HepG2 (cell line): ENCODE measurements around the gene CSNK1G3. TPM values are rescaled to one million over a fixed set of nuclear protein-coding genes. Genes with fewer than 3 reads are reported as not detected.

Source experiments
- ATAC-seq: fragments of 200-7000 bp; cut with Tn5 transposase; 3 replicates; pipeline ENCODE4 v1.9.1; 2020; ENCODE audit warnings: mild to moderate bottlenecking, moderate library complexity
- BruUV-seq: library from RNA; stranded (reverse); fragments of 400-500 nt; replicated peaks from 2 replicates; lab custom pipeline; 2021; lab: Mats Ljungman, UMichigan
- CTCF ChIA-PET: fragments of 300-600 bp; formaldehyde crosslinking; extraction: SDS; loops from one replicate; lab custom pipeline; 2021; ENCODE audit warnings: low total read pairs, inconsistent platforms, low intra/inter-chr PET ratio; lab: Yijun Ruan, JAX
- POLR2A ChIA-PET: fragments of 350-600 bp; sonication (Branson Sonifier 250); formaldehyde crosslinking; loops from one replicate; lab custom pipeline; 2020; ENCODE audit warnings: antibody characterized with exemption, inconsistent platforms; lab: Yijun Ruan, JAX
- DNase-seq: peaks from one replicate; pipeline ENCODE4 v3.0.0-alpha.2; 2015; ENCODE audit warnings: low spot score
- FAIRE-seq: peaks from 3 replicates; lab custom pipeline; 2011; peaks lifted over from hg19 to GRCh38; lab: Jason Lieb, UNC
- H2AFZ ChIP-seq: one replicate; pipeline ENCODE4 v1.6.1; 2011; ENCODE audit warnings: low read length, inconsistent platforms
- H3K27ac ChIP-seq: fragments of 300-600 bp; 3 replicates; pipeline ENCODE4 v1.8.0; 2011; ENCODE audit warnings: mixed run types, mild to moderate bottlenecking, mixed read lengths, low read length, inconsistent platforms; ENCODE audit not compliant: insufficient read depth; ENCODE audit errors: extremely low read length
- H3K27me3 ChIP-seq, 2 experiments: fragments of 200-600 bp in 1 of 2; 2 replicates in 1 of 2; 3 replicates in 1 of 2; pipeline versions ENCODE4 v1.6.0 to v1.8.0; 2011; ENCODE audit warnings: low read length in 2 of 2, mild to moderate bottlenecking in 2 of 2, moderate library complexity in 2 of 2, inconsistent platforms in 1 of 2; ENCODE audit not compliant: insufficient read depth in 2 of 2, control insufficient read depth in 1 of 2
- H3K36me3 ChIP-seq, 2 experiments: fragments of 200-600 bp in 1 of 2; replicated peaks in 1 of 2; 2 replicates in 1 of 2; 3 replicates in 1 of 2; pipeline versions ENCODE4 v1.5.1 to v1.8.0; 2011; ENCODE audit warnings: low read length in 2 of 2, inconsistent platforms in 1 of 2; ENCODE audit not compliant: insufficient read depth in 2 of 2, control insufficient read depth in 1 of 2
- H3K4me1 ChIP-seq: 2 replicates; pipeline ENCODE4 v1.5.1; 2012; ENCODE audit warnings: low read length, inconsistent platforms; ENCODE audit not compliant: insufficient read depth
- H3K4me2 ChIP-seq: 2 replicates; pipeline ENCODE4 v1.6.0; 2011; ENCODE audit warnings: low read depth, low read length, inconsistent platforms
- H3K4me3 ChIP-seq, 3 experiments: fragments of 200-600 bp in 1 of 3; sonication (generic), shearing (Covaris generic) in 1 of 3; replicated peaks in 1 of 3; 2 replicates each; pipeline ENCODE4 v1.5.1; 2011 to 2016; ENCODE audit warnings: low read length in 3 of 3, inconsistent platforms in 2 of 3, low read depth in 2 of 3, mild to moderate bottlenecking in 2 of 3, control low read depth in 1 of 3, mixed read lengths in 1 of 3; ENCODE audit not compliant: insufficient read depth in 1 of 3
- H3K79me2 ChIP-seq: one replicate; pipeline ENCODE4 v1.6.1; 2011; ENCODE audit warnings: low read length, inconsistent platforms; ENCODE audit not compliant: insufficient read depth
- H3K9ac ChIP-seq: 2 replicates; pipeline ENCODE4 v1.6.0; 2011; ENCODE audit warnings: mild to moderate bottlenecking, low read depth, low read length, inconsistent platforms; ENCODE audit not compliant: insufficient read depth
- H3K9me3 ChIP-seq: 2 replicates; pipeline ENCODE4 v1.5.1; 2012; ENCODE audit warnings: mild to moderate bottlenecking, low read length
- H4K20me1 ChIP-seq: 2 replicates; pipeline ENCODE4 v1.6.0; 2011; ENCODE audit warnings: inconsistent platforms, mild to moderate bottlenecking, low read length, moderate library complexity; ENCODE audit not compliant: insufficient read depth
- AHR ChIP-seq: IDR thresholded peaks from 2 replicates; pipeline ENCODE4 v1.6.1; 2018; ENCODE audit warnings: missing genetic modification reagents, missing compliant biosample characterization
- ARID3A ChIP-seq: IDR thresholded peaks from 2 replicates; pipeline ENCODE4 v1.6.1; 2012; ENCODE audit warnings: low read depth, low read length, improper control_type of control experiment
- CC2D1A ChIP-seq: sonication (generic); formaldehyde crosslinking; IDR thresholded peaks from 2 replicates; pipeline ENCODE4 v1.8.1; 2023; ENCODE audit warnings: mild to moderate bottlenecking, missing genetic modification reagents
- GATAD2A ChIP-seq: IDR thresholded peaks from 2 replicates; pipeline ENCODE4 v1.6.1; 2016
- RAD21 ChIP-seq: fragments of 450-650 bp; formaldehyde crosslinking; IDR thresholded peaks from 2 replicates; pipeline ENCODE4 v1.5.0; 2020; ENCODE audit warnings: mild to moderate bottlenecking
- RORA ChIP-seq: sonication (generic); formaldehyde crosslinking; IDR thresholded peaks from 2 replicates; pipeline ENCODE4 v1.5.0; 2020; ENCODE audit warnings: mild to moderate bottlenecking, missing genetic modification reagents, moderate library complexity
- SMAD3 ChIP-seq: sonication (generic); formaldehyde crosslinking; IDR thresholded peaks from 2 replicates; pipeline ENCODE4 v1.4.0; 2020; ENCODE audit warnings: missing genetic modification reagents
- SMC3 ChIP-seq: IDR thresholded peaks from 2 replicates; pipeline ENCODE4 v1.6.1; 2011; ENCODE audit warnings: low read length, improper control_type of control experiment
- STAG1 ChIP-seq: sonication (generic); formaldehyde crosslinking; IDR thresholded peaks from 2 replicates; pipeline ENCODE4 v1.4.0; 2020; ENCODE audit warnings: missing genetic modification reagents
- ZNF563 ChIP-seq: sonication (generic); formaldehyde crosslinking; IDR thresholded peaks from 2 replicates; pipeline ENCODE4 v1.8.0; 2022; ENCODE audit warnings: mild to moderate bottlenecking, moderate library complexity, missing genetic modification reagents
- WGBS: methylation state at CpG from one replicate; pipeline ENCODE4 v1.1.6; 2017; ENCODE audit warnings: low lambda C conversion rate; 5-methylcytosine and 5-hydroxymethylcytosine counted together
- in situ Hi-C: cut with HindIII; loops from 2 replicates; pipeline ENCODE4 v1.10.0; 2017; ENCODE audit warnings: low pct_unique_long_range_greater_than_20kb; ENCODE audit not compliant: extremely low pct_ligation_motif_present
- intact Hi-C: fragments of 100-400 bp; cut with micrococcal nuclease; formaldehyde crosslinking; loops from one replicate; pipeline ENCODE4 v1.10.0; 2022; ENCODE audit not compliant: unreplicated experiment
- polyA plus RNA-seq, 8 experiments: library from polyadenylated mRNA; depleted of rRNA in 3 of 8; stranded (reverse) in 7 of 8; unstranded in 1 of 8; fragments of >200 nt; fragmentation: Illumina TruSeq in 4 of 8; extraction: Trizol in 4 of 8; gene quantifications; 2 replicates each; pipeline versions ENCODE4 v1.2.1 to v1.2.3, GENCODE V29; 2011 to 2016; ENCODE audit warnings: low read depth in 4 of 8, missing spikeins in 1 of 8, mixed read lengths in 1 of 8; ENCODE audit not compliant: insufficient read depth in 1 of 8
- total RNA-seq, 5 experiments: library from RNA; depleted of rRNA; stranded (reverse); fragments of >200 nt; fragmentation: Illumina TruSeq; extraction: Trizol; gene quantifications; 2 replicates each; pipeline ENCODE4 v1.2.3, GENCODE V29; 2016; ENCODE audit warnings: low read depth in 1 of 5
- TF ChIP-seq, protein P1 (sequence below): sonication (generic); formaldehyde crosslinking; IDR thresholded peaks from 2 replicates; pipeline ENCODE4 v1.5.0; 2020; ENCODE audit warnings: mild to moderate bottlenecking, missing genetic modification reagents, moderate library complexity
- TF ChIP-seq, protein P2 (sequence below): sonication (generic); formaldehyde crosslinking; IDR thresholded peaks from 2 replicates; pipeline ENCODE4 v1.4.0; 2020; ENCODE audit warnings: mild to moderate bottlenecking, low read depth, missing genetic modification reagents

Gene CSNK1G3
- total and polyA plus RNA-seq, 2 of the 13 experiments (the other 11 are each of a cell fraction or from before 2014, with no cell fraction given), result 11.3 to 31.5 TPM

- Histone ChIP-seq H3K4me1 (no peaks in the 10 kb centered on the region), H3K4me2 (no peak overlapping the region), H3K36me3 (peaks cover 1 to 11% of the 10 kb centered on the region in 2 experiments), H4K20me1 (no peaks in the 10 kb centered on the region), H3K27ac (no peak overlapping the region), H3K9ac (no peak overlapping the region), H3K27me3 (no peaks in the 10 kb centered on the region), H3K4me3 (no peak overlapping the region), H2AFZ (no peak overlapping the region), H3K9me3 (no peaks in the 10 kb centered on the region), H3K79me2 (no peaks in the 10 kb centered on the region)
- FAIRE-seq, result no peak
- WGBS, result 92% methylated on average over 2 of the region's 2 CpGs
- no peak for ATAC-seq
- BruUV-seq, result no TSS peak
- CTCF ChIA-PET, result interaction anchor here (1.3 to 2.2 kb wide), 2 partner anchors 187 to 265 kb away, joined by 3 to 7 read pairs; partner anchors contain the start of gene CEP120
- in situ Hi-C loops, result loop anchor here (5.0 to 25.0 kb wide), 2 partner anchors 188 to 1098 kb away; partner anchors contain the start of gene CEP120
- POLR2A ChIA-PET, result no interaction called here
- no peak for TF ChIP-seq AHR
- TF ChIP-seq ZNF563, result no peak
- TF ChIP-seq RORA (CRISPR knock-in tag), result no peak
- no peak for TF ChIP-seq SMAD3 (CRISPR knock-in tag)
- intact Hi-C loops, result loop anchor here (2.0 to 5.0 kb wide), 3 partner anchors 98 to 1093 kb away; partner anchors contain the start of gene CSNK1G3
- DNase-seq, result no peak
Observed at GRCh38 chr5:123610209-123610608, 98.2 kb downstream of the CSNK1G3 start.

- in situ Hi-C loops, result loop anchor here (5.0 to 25.0 kb wide), 2 partner anchors 189 to 1099 kb away; partner anchors contain the start of gene CEP120
- peak; percentile 54 for DNase-seq
Observed at GRCh38 chr5:123610665-123611405, 98.9 kb downstream of the CSNK1G3 start.

More at GRCh38 chr5:123610665-123611405, 98.9 kb downstream of the CSNK1G3 start:
- Histone ChIP-seq H2AFZ (no peak overlapping the region), H3K79me2 (no peaks in the 10 kb centered on the region), H3K36me3 (peaks cover 1 to 14% of the 10 kb centered on the region in 2 experiments; a peak in 4 of 5 replicates), H3K27me3 (no peaks in the 10 kb centered on the region), H3K4me3 (no peak overlapping the region), H3K9ac (no peak overlapping the region), H3K9me3 (no peaks in the 10 kb centered on the region), H3K4me2 (no peak overlapping the region), H3K4me1 (no peaks in the 10 kb centered on the region), H3K27ac (no peak overlapping the region), H4K20me1 (no peaks in the 10 kb centered on the region)
- FAIRE-seq, result peak; percentile 18
- 63% methylated on average over 5 of the region's 5 CpGs for WGBS
- peak; percentile 61 for ATAC-seq
- ChIA-PET POLR2A (no interaction called here), CTCF (interaction anchor here (1.2 to 2.2 kb wide), 3 partner anchors 187 to 1110 kb away, joined by 3 to 7 read pairs (median 3); partner anchors contain the start of gene CEP120)
- intact Hi-C loops, result loop anchor here (1.0 to 5.0 kb wide), 4 partner anchors 99 to 1094 kb away; partner anchors contain the start of genes CEP120 and CSNK1G3
- TF ChIP-seq CC2D1A (CRISPR knock-in tag), result no peak
- TF ChIP-seq, protein P1, sequence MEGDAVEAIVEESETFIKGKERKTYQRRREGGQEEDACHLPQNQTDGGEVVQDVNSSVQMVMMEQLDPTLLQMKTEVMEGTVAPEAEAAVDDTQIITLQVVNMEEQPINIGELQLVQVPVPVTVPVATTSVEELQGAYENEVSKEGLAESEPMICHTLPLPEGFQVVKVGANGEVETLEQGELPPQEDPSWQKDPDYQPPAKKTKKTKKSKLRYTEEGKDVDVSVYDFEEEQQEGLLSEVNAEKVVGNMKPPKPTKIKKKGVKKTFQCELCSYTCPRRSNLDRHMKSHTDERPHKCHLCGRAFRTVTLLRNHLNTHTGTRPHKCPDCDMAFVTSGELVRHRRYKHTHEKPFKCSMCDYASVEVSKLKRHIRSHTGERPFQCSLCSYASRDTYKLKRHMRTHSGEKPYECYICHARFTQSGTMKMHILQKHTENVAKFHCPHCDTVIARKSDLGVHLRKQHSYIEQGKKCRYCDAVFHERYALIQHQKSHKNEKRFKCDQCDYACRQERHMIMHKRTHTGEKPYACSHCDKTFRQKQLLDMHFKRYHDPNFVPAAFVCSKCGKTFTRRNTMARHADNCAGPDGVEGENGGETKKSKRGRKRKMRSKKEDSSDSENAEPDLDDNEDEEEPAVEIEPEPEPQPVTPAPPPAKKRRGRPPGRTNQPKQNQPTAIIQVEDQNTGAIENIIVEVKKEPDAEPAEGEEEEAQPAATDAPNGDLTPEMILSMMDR (CRISPR knock-in tag), result peak; percentile 76
- TF ChIP-seq, protein P2, sequence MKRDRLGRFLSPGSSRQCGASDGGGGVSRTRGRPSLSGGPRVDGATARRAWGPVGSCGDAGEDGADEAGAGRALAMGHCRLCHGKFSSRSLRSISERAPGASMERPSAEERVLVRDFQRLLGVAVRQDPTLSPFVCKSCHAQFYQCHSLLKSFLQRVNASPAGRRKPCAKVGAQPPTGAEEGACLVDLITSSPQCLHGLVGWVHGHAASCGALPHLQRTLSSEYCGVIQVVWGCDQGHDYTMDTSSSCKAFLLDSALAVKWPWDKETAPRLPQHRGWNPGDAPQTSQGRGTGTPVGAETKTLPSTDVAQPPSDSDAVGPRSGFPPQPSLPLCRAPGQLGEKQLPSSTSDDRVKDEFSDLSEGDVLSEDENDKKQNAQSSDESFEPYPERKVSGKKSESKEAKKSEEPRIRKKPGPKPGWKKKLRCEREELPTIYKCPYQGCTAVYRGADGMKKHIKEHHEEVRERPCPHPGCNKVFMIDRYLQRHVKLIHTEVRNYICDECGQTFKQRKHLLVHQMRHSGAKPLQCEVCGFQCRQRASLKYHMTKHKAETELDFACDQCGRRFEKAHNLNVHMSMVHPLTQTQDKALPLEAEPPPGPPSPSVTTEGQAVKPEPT (CRISPR knock-in tag), result no peak
- peak; percentile 93 for TF ChIP-seq STAG1 (CRISPR knock-in tag)
- 0 out of 2 replicates have a peak, but pooled peaks have one; percentile 44 for TF ChIP-seq ARID3A
- peak; percentile 86 for TF ChIP-seq SMC3
- TF ChIP-seq RAD21 (CRISPR knock-in tag), result peak; percentile 76
- peak; percentile 23; the same call in 1 of the 2 replicates for TF ChIP-seq GATAD2A (CRISPR knock-in tag)
- no TSS peak for BruUV-seq
